Endodermal cell (in vitro differentiated cells): Measurements from ENCODE around the gene SLC5A6. TPM values are rescaled to one million over a fixed set of nuclear protein-coding genes. Genes with fewer than 3 reads are reported as not detected.

Experiments
- DNase-seq: peaks from one replicate; pipeline ENCODE4 v3.0.0-alpha.2; 2017
- H3K27ac ChIP-seq: 2 replicates; pipeline ENCODE4 v1.5.1; 2013; ENCODE audit warnings: mild to moderate bottlenecking, low read depth, low read length, moderate library complexity
- H3K27me3 ChIP-seq: 2 replicates; pipeline ENCODE4 v1.6.1; 2013; ENCODE audit warnings: mild to moderate bottlenecking, low read length, moderate library complexity; ENCODE audit not compliant: insufficient read depth, control insufficient read depth, poor library complexity, severe bottlenecking
- H3K36me3 ChIP-seq: 2 replicates; pipeline ENCODE4 v1.7.0; 2013; ENCODE audit warnings: mild to moderate bottlenecking, low read length, moderate library complexity; ENCODE audit not compliant: control insufficient read depth, insufficient read depth
- H3K4me1 ChIP-seq: one replicate; pipeline ENCODE4 v1.7.0; 2013; ENCODE audit warnings: low read length; ENCODE audit not compliant: control insufficient read depth, insufficient read depth
- H3K4me3 ChIP-seq: 2 replicates; pipeline ENCODE4 v1.5.1; 2013; ENCODE audit warnings: mild to moderate bottlenecking, low read length, moderate library complexity
- H3K9ac ChIP-seq: 2 replicates; pipeline ENCODE4 v1.6.1; 2013; ENCODE audit warnings: mild to moderate bottlenecking, low read length, moderate library complexity; ENCODE audit not compliant: poor library complexity, severe bottlenecking; ENCODE audit errors: extremely low read depth
- H3K9me3 ChIP-seq: 2 replicates; pipeline ENCODE4 v1.6.1; 2013; ENCODE audit warnings: mild to moderate bottlenecking, low read length, moderate library complexity; ENCODE audit not compliant: control insufficient read depth
- H3K27ac Mint-ChIP-seq: 2 replicates; pipeline ENCODE4 v1.8.0; 2020; ENCODE audit warnings: mixed read lengths
- H3K27me3 Mint-ChIP-seq: 2 replicates; pipeline ENCODE4 v1.8.0; 2021; ENCODE audit warnings: mild to moderate bottlenecking, mixed read lengths; ENCODE audit not compliant: insufficient read depth
- H3K36me3 Mint-ChIP-seq: 2 replicates; pipeline ENCODE4 v1.8.0; 2020; ENCODE audit warnings: low read depth, mixed read lengths
- H3K4me1 Mint-ChIP-seq: 2 replicates; pipeline ENCODE4 v1.8.0; 2020; ENCODE audit warnings: mixed read lengths
- H3K4me3 Mint-ChIP-seq: 2 replicates; pipeline ENCODE4 v1.8.0; 2020; ENCODE audit warnings: mild to moderate bottlenecking, moderate library complexity, mixed read lengths
- H3K9me3 Mint-ChIP-seq: 2 replicates; pipeline ENCODE4 v1.8.0; 2020; ENCODE audit warnings: mild to moderate bottlenecking, mixed read lengths
- CTCF ChIP-seq: fragments of 200-600 bp; sonication (generic); conservative IDR thresholded peaks from 2 replicates; pipeline ENCODE4 v1.5.0; 2021; ENCODE audit warnings: antibody characterized with exemption, mild to moderate bottlenecking
- WGBS, 2 experiments: methylation state at CpG; one replicate each; pipeline versions ENCODE4 v1.1.5 to v1.1.7; 2013; ENCODE audit warnings: missing lambda C conversion rate in 2 of 2, mixed read lengths in 1 of 2; ENCODE audit not compliant: insufficient coverage in 1 of 2, insufficient read length in 1 of 2; 5-methylcytosine and 5-hydroxymethylcytosine counted together
- total RNA-seq, 2 donors: library from RNA; stranded (reverse); fragmentation: NEBNext Ultra II Directional in 1 of 2; extraction: Animal tissue kit (Norgen Biotek cat#: 25700) in 1 of 2; gene quantifications; 2 replicates in 1 of 2; 3 replicates in 1 of 2; pipeline ENCODE4 v1.2.1, GENCODE V29; 2021

Gene SLC5A6
- total RNA-seq, 2 donors from 2014 or later, result 115 to 125 TPM

GRCh38 chr2:27225526-27225925 lies 13.5 kb upstream of the SLC5A6 start:
- no peak overlapping the region for H3K9ac ChIP-seq
- Mint-ChIP-seq H3K9me3 (no peaks in the 10 kb centered on the region), H3K27ac (no peak overlapping the region), H3K4me1 (no peaks in the 10 kb centered on the region), H3K36me3 (peaks cover 78% of the 10 kb centered on the region), H3K4me3 (no peak overlapping the region), H3K27me3 (no peaks in the 10 kb centered on the region)
- no peak for TF ChIP-seq CTCF
- H3K36me3 ChIP-seq, result peaks cover 87% of the 10 kb centered on the region
- no peaks in the 10 kb centered on the region for H3K4me1 ChIP-seq
- H3K27ac ChIP-seq, result no peak overlapping the region
- no peaks in the 10 kb centered on the region for H3K27me3 ChIP-seq
- H3K4me3 ChIP-seq, result no peak overlapping the region
- 91% methylated on average over 4 to 9 of the region's 9 CpGs for WGBS, 2 experiments
- no peaks in the 10 kb centered on the region for H3K9me3 ChIP-seq
- no peak for DNase-seq

- no peaks in the 10 kb centered on the region for H3K27me3 Mint-ChIP-seq
- peaks cover 85% of the 10 kb centered on the region for H3K36me3 Mint-ChIP-seq
- no peak overlapping the region for H3K4me3 Mint-ChIP-seq
- Histone ChIP-seq H3K9ac (no peak overlapping the region), H3K27me3 (no peaks in the 10 kb centered on the region), H3K4me1 (no peaks in the 10 kb centered on the region), H3K4me3 (no peak overlapping the region), H3K9me3 (no peaks in the 10 kb centered on the region), H3K36me3 (peaks cover 90% of the 10 kb centered on the region), H3K27ac (no peak overlapping the region)
- DNase-seq, result no peak
- H3K27ac Mint-ChIP-seq, result no peak overlapping the region
- 96 to 97% methylated on average over 6 of the region's 6 CpGs for WGBS, 2 experiments
- peaks cover 9% of the 10 kb centered on the region for H3K4me1 Mint-ChIP-seq
- no peaks in the 10 kb centered on the region for H3K9me3 Mint-ChIP-seq
- TF ChIP-seq CTCF, result no peak
Observed at GRCh38 chr2:27223416-27223815, 11.3 kb upstream of the SLC5A6 start.

GRCh38 chr2:27222407-27222806 lies 10.3 kb upstream of the SLC5A6 start:
- Histone ChIP-seq H3K27ac (no peak overlapping the region), H3K9ac (no peak overlapping the region), H3K27me3 (no peaks in the 10 kb centered on the region), H3K9me3 (no peaks in the 10 kb centered on the region), H3K4me1 (no peaks in the 10 kb centered on the region), H3K36me3 (peaks cover 80% of the 10 kb centered on the region), H3K4me3 (no peak overlapping the region)
- WGBS, 2 experiments, result 94 to 95% methylated on average over 5 of the region's 5 CpGs
- no peaks in the 10 kb centered on the region for H3K9me3 Mint-ChIP-seq
- TF ChIP-seq CTCF, result no peak
- H3K4me1 Mint-ChIP-seq, result peaks cover 16% of the 10 kb centered on the region
- peaks cover 78% of the 10 kb centered on the region for H3K36me3 Mint-ChIP-seq
- H3K27me3 Mint-ChIP-seq, result no peaks in the 10 kb centered on the region
- no peak for DNase-seq
- H3K4me3 Mint-ChIP-seq, result no peak overlapping the region
- H3K27ac Mint-ChIP-seq, result no peak overlapping the region
